WTC11 (cell line): ENCODE data around the gene GUCA1A.

Experiments
- ETV6 ChIP-seq: sonication (generic); formaldehyde crosslinking; IDR thresholded peaks from 2 replicates; pipeline ENCODE4 v1.8.1; 2022; ENCODE audit warnings: mild to moderate bottlenecking, missing genetic modification reagents
- TF ChIP-seq, protein P1 (sequence below): fragments of 200-600 bp; IDR thresholded peaks from 2 replicates; pipeline ENCODE4 v1.8.0; 2022; ENCODE audit warnings: antibody characterized with exemption
- TF ChIP-seq, protein P2 (sequence below): sonication (generic); formaldehyde crosslinking; IDR thresholded peaks from 2 replicates; pipeline ENCODE4 v1.8.0; 2022; ENCODE audit warnings: mild to moderate bottlenecking, missing genetic modification reagents

- TF ChIP-seq, protein P1, sequence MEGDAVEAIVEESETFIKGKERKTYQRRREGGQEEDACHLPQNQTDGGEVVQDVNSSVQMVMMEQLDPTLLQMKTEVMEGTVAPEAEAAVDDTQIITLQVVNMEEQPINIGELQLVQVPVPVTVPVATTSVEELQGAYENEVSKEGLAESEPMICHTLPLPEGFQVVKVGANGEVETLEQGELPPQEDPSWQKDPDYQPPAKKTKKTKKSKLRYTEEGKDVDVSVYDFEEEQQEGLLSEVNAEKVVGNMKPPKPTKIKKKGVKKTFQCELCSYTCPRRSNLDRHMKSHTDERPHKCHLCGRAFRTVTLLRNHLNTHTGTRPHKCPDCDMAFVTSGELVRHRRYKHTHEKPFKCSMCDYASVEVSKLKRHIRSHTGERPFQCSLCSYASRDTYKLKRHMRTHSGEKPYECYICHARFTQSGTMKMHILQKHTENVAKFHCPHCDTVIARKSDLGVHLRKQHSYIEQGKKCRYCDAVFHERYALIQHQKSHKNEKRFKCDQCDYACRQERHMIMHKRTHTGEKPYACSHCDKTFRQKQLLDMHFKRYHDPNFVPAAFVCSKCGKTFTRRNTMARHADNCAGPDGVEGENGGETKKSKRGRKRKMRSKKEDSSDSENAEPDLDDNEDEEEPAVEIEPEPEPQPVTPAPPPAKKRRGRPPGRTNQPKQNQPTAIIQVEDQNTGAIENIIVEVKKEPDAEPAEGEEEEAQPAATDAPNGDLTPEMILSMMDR = no peak
- TF ChIP-seq, protein P2, sequence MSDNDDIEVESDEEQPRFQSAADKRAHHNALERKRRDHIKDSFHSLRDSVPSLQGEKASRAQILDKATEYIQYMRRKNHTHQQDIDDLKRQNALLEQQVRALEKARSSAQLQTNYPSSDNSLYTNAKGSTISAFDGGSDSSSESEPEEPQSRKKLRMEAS (CRISPR knock-in tag) = no peak
- no peak for TF ChIP-seq ETV6
These were observed 51.3 kb downstream of the GUCA1A start for GRCh38 chr6:42224222-42225028.
